GM12878 (cell line): Measurements from ENCODE around the gene DNAAF5. TPM values are rescaled to one million over a fixed set of nuclear protein-coding genes. Genes with fewer than 3 reads are reported as not detected.

Experiments
- ATAC-seq: fragments of 200-7000 bp; cut with Tn5 transposase; 3 replicates; pipeline ENCODE4 v1.9.1; 2020; ENCODE audit warnings: mild to moderate bottlenecking, moderate library complexity
- BruUV-seq: library from RNA; stranded (reverse); fragments of 400-500 nt; replicated peaks from 2 replicates; lab custom pipeline; 2021; lab: Mats Ljungman, UMichigan
- CTCF ChIA-PET: fragments of 300-600 bp; sonication (Branson Sonifier 250); formaldehyde crosslinking; extraction: SDS; loops from one replicate; lab custom pipeline; 2021; ENCODE audit warnings: inconsistent platforms; lab: Yijun Ruan, JAX
- POLR2A ChIA-PET: fragments of 350-600 bp; formaldehyde crosslinking; extraction: SDS; loops from one replicate; lab custom pipeline; 2021; ENCODE audit warnings: inconsistent platforms; lab: Charles Lee
- RAD21 ChIA-PET: fragments of 300-600 bp; sonication (Branson Sonifier 250); formaldehyde crosslinking; loops from one replicate; lab custom pipeline; 2023; ENCODE audit warnings: antibody characterized with exemption; ENCODE audit not compliant: unreplicated experiment; lab: Charles Lee
- SMC1A ChIA-PET: fragments of 300-600 bp; sonication (Branson Sonifier 250); formaldehyde crosslinking; loops from one replicate; lab custom pipeline; 2023; ENCODE audit not compliant: unreplicated experiment, uncharacterized antibody; lab: Charles Lee
- DNase-seq: peaks from one replicate; pipeline ENCODE4 v3.0.0-alpha.2; 2011; ENCODE audit warnings: low read depth, low spot score
- FAIRE-seq: peaks from 3 replicates; lab custom pipeline; 2011; peaks lifted over from hg19 to GRCh38; lab: Jason Lieb, UNC
- H2AFZ ChIP-seq: 2 replicates; pipeline ENCODE4 v1.6.0; 2011; ENCODE audit warnings: low read depth, low read length, control low read depth; ENCODE audit not compliant: control insufficient read depth
- H3K27ac ChIP-seq: 2 replicates; pipeline ENCODE4 v1.5.1; 2011; ENCODE audit warnings: control low read depth; ENCODE audit not compliant: control insufficient read depth, insufficient read depth
- H3K27me3 ChIP-seq, 2 experiments: replicated peaks in 1 of 2; 2 replicates each; pipeline versions ENCODE4 v1.6.0 to v1.6.1; 2011; ENCODE audit warnings: low read length in 1 of 2; ENCODE audit not compliant: control insufficient read depth in 2 of 2, insufficient read depth in 2 of 2
- H3K36me3 ChIP-seq, 2 experiments: 2 replicates each; pipeline ENCODE4 v1.5.1; 2011; ENCODE audit warnings: low read length in 1 of 2; ENCODE audit not compliant: control insufficient read depth in 2 of 2, insufficient read depth in 2 of 2
- H3K4me1 ChIP-seq: 2 replicates; pipeline ENCODE4 v1.6.1; 2011; ENCODE audit warnings: mild to moderate bottlenecking, low read length, moderate library complexity, mixed read lengths; ENCODE audit not compliant: control insufficient read depth, insufficient read depth
- H3K4me2 ChIP-seq: 2 replicates; pipeline ENCODE4 v1.6.0; 2011; ENCODE audit warnings: control low read depth; ENCODE audit not compliant: control insufficient read depth, insufficient read depth
- H3K4me3 ChIP-seq: fragments of 200-600 bp; sonication (generic); 2 replicates; pipeline ENCODE4 v1.5.1; 2016
- H3K79me2 ChIP-seq: 2 replicates; pipeline ENCODE4 v1.6.0; 2011; ENCODE audit warnings: low read length; ENCODE audit not compliant: control insufficient read depth, insufficient read depth
- H3K9ac ChIP-seq: 2 replicates; pipeline ENCODE4 v1.8.0; 2011; ENCODE audit warnings: low read length, control low read depth, mixed read lengths; ENCODE audit not compliant: control insufficient read depth, insufficient read depth
- H3K9me3 ChIP-seq: replicated peaks from 3 replicates; pipeline ENCODE4 v1.5.1; 2011; ENCODE audit warnings: mild to moderate bottlenecking, low read length; ENCODE audit not compliant: control insufficient read depth, insufficient read depth
- H4K20me1 ChIP-seq: 2 replicates; pipeline ENCODE4 v1.6.0; 2011; ENCODE audit not compliant: control insufficient read depth, insufficient read depth
- BACH1 ChIP-seq: fragments of 450-650 bp; IDR thresholded peaks from 2 replicates; pipeline ENCODE4 v1.6.1; 2017; ENCODE audit warnings: mild to moderate bottlenecking, borderline replicate concordance
- BHLHE40 ChIP-seq, 2 experiments: fragments of 450-650 bp in 1 of 2; IDR thresholded peaks; 2 replicates each; pipeline ENCODE4 v1.6.1; 2011 to 2017; ENCODE audit warnings: low read depth in 2 of 2, borderline replicate concordance in 1 of 2, improper control_type of control experiment in 1 of 2, low read length in 1 of 2, mild to moderate bottlenecking in 1 of 2
- FOS ChIP-seq: IDR thresholded peaks from 3 replicates; pipeline ENCODE4 v1.6.1; 2011; ENCODE audit warnings: borderline replicate concordance; ENCODE audit not compliant: insufficient read length; ENCODE audit errors: extremely low read depth
- GATAD2B ChIP-seq: fragments of 450-650 bp; conservative IDR thresholded peaks from 2 replicates; pipeline ENCODE4 v1.6.1; 2017; ENCODE audit warnings: low read depth, mild to moderate bottlenecking, moderate library complexity
- MEF2B ChIP-seq: fragments of 450-650 bp; IDR thresholded peaks from 2 replicates; pipeline ENCODE4 v1.6.1; 2018; ENCODE audit warnings: mild to moderate bottlenecking, moderate library complexity; ENCODE audit not compliant: partially characterized antibody, poor library complexity, severe bottlenecking
- POLR2AphosphoS2 ChIP-seq: IDR thresholded peaks from 2 replicates; pipeline ENCODE4 v1.6.1; 2011; ENCODE audit warnings: low read depth, mild to moderate bottlenecking, low read length, improper control_type of control experiment, moderate library complexity
- POLR2AphosphoS5 ChIP-seq: IDR thresholded peaks from 2 replicates; pipeline ENCODE4 v1.6.1; 2011; ENCODE audit warnings: mild to moderate bottlenecking, low read length, inconsistent platforms
- RFX5 ChIP-seq: IDR thresholded peaks from 2 replicates; pipeline ENCODE4 v1.6.1; 2011; ENCODE audit warnings: low read depth, low read length, improper control_type of control experiment
- SRF ChIP-seq, 2 experiments: IDR thresholded peaks; 2 replicates each; pipeline ENCODE4 v1.6.1; 2011; ENCODE audit warnings: low read depth in 2 of 2, low read length in 2 of 2, mild to moderate bottlenecking in 1 of 2, moderate library complexity in 1 of 2
- TCF3 ChIP-seq: IDR thresholded peaks from 2 replicates; pipeline ENCODE4 v1.6.1; 2012; ENCODE audit warnings: low read depth, mild to moderate bottlenecking, low read length, borderline replicate concordance; ENCODE audit not compliant: insufficient read depth
- ZNF24 ChIP-seq: fragments of 450-650 bp; IDR thresholded peaks from 2 replicates; pipeline ENCODE4 v1.6.1; 2017; ENCODE audit warnings: antibody characterized with exemption, mild to moderate bottlenecking
- ZZZ3 ChIP-seq: IDR thresholded peaks from 2 replicates; pipeline ENCODE4 v1.6.1; 2011; ENCODE audit warnings: low read depth; ENCODE audit not compliant: control insufficient read depth, insufficient read length
- WGBS: methylation state at CpG from one replicate; pipeline ENCODE4 v1.1.6; 2016; ENCODE audit warnings: low lambda C conversion rate; ENCODE audit not compliant: insufficient replicate concordance, insufficient coverage; ENCODE audit errors: missing lambda C conversion rate; 5-methylcytosine and 5-hydroxymethylcytosine counted together
- in situ Hi-C: fragments of 300-500 bp; cut with MboI; formaldehyde crosslinking; loops from 9 replicates; pipeline ENCODE4 v1.14.3; 2018; ENCODE audit warnings: mixed read lengths
- intact Hi-C: fragments of 100-400 bp; cut with micrococcal nuclease; formaldehyde crosslinking; loops from one replicate; pipeline ENCODE4 v1.14.2; 2022; ENCODE audit not compliant: unreplicated experiment
- polyA plus RNA-seq, 11 experiments: library from polyadenylated mRNA; depleted of rRNA in 4 of 11; unstranded in 6 of 11; stranded (reverse) in 5 of 11; fragments of >200 nt; fragmentation: Nextera tagmentation in 4 of 11; fragmentation: Illumina TruSeq in 1 of 11; extraction: Ambion mirVana in 4 of 11; extraction: Trizol in 1 of 11; gene quantifications; 1 replicate in 1 of 11; 2 replicates in 10 of 11; pipeline versions ENCODE4 v1.2.1 to v1.2.3, GENCODE V29; 2011 to 2016; ENCODE audit warnings: inconsistent platforms in 2 of 11, missing spikeins in 2 of 11, low read depth in 1 of 11
- total RNA-seq, 4 experiments: library from RNA; depleted of rRNA in 3 of 4; stranded (reverse); fragments of >200 nt in 3 of 4; fragmentation: Illumina TruSeq in 1 of 4; extraction: Trizol in 1 of 4; gene quantifications; 2 replicates each; pipeline versions ENCODE4 v1.2.1 to v1.2.3, GENCODE V29; 2013 to 2021
- TF ChIP-seq, protein P1 (sequence below): IDR thresholded peaks from 2 replicates; pipeline ENCODE4 v1.6.1; 2011; ENCODE audit warnings: borderline replicate concordance, low read depth, mild to moderate bottlenecking, moderate library complexity, low read length; ENCODE audit not compliant: insufficient read depth, poor library complexity, severe bottlenecking
- TF ChIP-seq, protein P2 (sequence below): fragments of 450-650 bp; IDR thresholded peaks from 2 replicates; pipeline ENCODE4 v1.6.1; 2017; ENCODE audit warnings: low read depth, mild to moderate bottlenecking, moderate library complexity

The DNAAF5 gene
- total and polyA plus RNA-seq, 10 of the 15 experiments (the other 5 are each of a cell fraction or from before 2014, with no cell fraction given) = 1.8 to 38.3 (median 9.2) TPM

DNA sequence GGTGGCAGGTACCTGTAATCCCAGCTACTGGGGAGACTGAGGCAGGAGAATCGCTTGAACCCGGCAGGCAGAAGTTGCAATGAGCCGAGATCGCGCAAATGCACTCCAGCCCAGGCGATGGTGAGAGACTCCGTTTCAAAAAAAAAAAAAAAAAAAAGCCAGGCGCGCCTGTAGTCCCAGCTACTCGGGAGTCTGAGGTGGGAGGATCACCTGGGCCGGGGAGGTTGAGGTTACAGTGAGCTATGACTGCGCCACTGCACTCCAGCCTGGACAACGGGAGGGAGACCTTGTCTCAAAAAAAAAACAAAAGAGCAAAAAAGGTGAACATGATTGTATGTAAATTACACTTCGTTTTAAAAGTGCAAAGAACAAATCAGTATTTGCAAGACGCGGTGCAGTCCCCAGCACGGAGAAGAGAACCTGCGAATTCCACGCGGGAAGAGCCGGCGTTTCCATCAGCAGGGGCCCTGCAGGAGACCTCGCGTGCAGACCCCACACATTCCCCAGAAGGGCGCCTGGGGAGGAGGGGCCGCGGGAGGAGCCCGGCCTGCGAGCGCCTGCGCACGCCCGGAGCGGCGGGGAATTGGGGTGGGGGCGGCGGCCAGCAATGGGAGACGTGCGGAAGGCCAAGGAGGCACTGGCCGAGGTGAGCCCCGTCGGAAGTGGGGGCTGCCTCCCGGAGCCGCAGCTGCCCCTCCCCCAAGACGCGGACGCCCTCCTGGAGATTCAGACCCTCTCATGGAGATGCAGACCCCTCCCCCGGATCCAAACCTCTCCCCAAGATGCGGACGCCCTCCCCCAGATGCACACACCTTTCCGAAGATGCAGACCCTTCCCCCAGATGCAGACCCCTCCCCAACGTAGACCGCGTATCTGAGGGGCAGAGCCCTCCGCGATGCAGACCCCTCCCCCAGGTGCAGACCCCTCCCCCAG lies 89.1 kb downstream of the DNAAF5 start (continued):
- TF ChIP-seq SRF (IDR thresholded peaks at IDR 0.05; ENCODE audit: low read depth in 2 of 2, low read length in 2 of 2) (no peak), ZNF24 (no peak), MEF2B (peak; percentile 50), GATAD2B (peak; percentile 45; the same call in 1 of the 2 replicates), BHLHE40 (IDR thresholded peaks at IDR 0.05; ENCODE audit: borderline replicate concordance in 1 of 2, low read depth in 2 of 2, low read length in 1 of 2) (peak in 1 of 2 experiments; percentile 26; a peak in 1 of 4 replicates), TCF3 (no peak)
- TF ChIP-seq, all 136 proteins: peak for 6

DNA sequence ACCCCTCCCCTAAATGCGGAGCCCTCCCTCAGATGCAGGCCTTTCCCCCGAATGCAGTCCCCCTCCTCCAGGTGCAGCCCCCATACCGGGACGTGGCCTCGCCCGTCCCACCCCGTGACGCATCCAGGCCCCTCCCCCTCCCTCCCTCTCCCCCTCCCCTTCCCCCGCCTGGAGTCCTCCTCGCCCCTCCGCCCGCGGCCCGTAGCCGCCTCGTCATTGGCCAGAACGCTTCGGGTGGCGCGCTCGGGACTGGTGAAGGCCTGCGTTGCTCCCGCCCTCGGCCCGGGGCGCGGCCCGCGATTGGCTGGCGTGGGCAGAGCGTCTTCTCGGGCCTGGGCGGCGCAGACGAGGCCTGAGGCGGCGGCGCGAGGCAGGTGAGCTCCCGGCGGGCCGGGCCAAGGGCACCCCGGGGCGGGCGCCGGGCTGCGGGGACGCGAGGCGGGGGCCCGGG lies 89.8 kb downstream of the DNAAF5 start:
- FAIRE-seq (no peak), ATAC-seq (peak; percentile 94), DNase-seq (peak; percentile 84)
- Histone ChIP-seq H3K27ac (no peak overlapping the region; the same call in 1 of the 2 replicates), H3K9ac (no peak overlapping the region), H3K27me3 (no peaks in the 10 kb centered on the region), H3K79me2 (peaks cover 40% of the 10 kb centered on the region), H3K4me3 (peak overlapping the region; percentile 57; the same call in 1 of the 2 replicates), H3K4me2 (no peak overlapping the region), H3K36me3 (no peaks in the 10 kb centered on the region), H3K9me3 (no peaks in the 10 kb centered on the region), H3K4me1 (peaks cover 24% of the 10 kb centered on the region), H2AFZ (no peak overlapping the region), H4K20me1 (no peaks in the 10 kb centered on the region)
- BruUV-seq = no TSS peak
- intact Hi-C loops (loop anchor here (5.0 kb wide), 1 partner anchor 56 kb away; no protein-coding TSS in a partner anchor), in situ Hi-C loops (no loop called here)
- 2% methylated on average over 16 of the region's 51 CpGs for WGBS
- RAD21 ChIA-PET = interaction anchor here (1.8 to 2.5 kb wide), 2 partner anchors 16 to 57 kb away, joined by 7 to 14 read pairs; partner anchors contain the start of gene SUN1
- SMC1A ChIA-PET = interaction anchor here (2.1 kb wide), 1 partner anchor 16 kb away, joined by 11 read pairs; the partner anchor contains the start of gene SUN1
- CTCF ChIA-PET = interaction anchor here (2.0 kb wide), 2 partner anchors 15 to 23 kb away, joined by 8 to 9 read pairs; no protein-coding TSS in a partner anchor
- POLR2A ChIA-PET = interaction anchor here (0.6 to 5.0 kb wide), 3 partner anchors 14 to 323 kb away, joined by 4 to 34 read pairs (median 5); partner anchors contain the start of gene SUN1
- TF ChIP-seq, protein P1, sequence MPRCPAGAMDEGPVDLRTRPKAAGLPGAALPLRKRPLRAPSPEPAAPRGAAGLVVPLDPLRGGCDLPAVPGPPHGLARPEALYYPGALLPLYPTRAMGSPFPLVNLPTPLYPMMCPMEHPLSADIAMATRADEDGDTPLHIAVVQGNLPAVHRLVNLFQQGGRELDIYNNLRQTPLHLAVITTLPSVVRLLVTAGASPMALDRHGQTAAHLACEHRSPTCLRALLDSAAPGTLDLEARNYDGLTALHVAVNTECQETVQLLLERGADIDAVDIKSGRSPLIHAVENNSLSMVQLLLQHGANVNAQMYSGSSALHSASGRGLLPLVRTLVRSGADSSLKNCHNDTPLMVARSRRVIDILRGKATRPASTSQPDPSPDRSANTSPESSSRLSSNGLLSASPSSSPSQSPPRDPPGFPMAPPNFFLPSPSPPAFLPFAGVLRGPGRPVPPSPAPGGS = no peak
- TF ChIP-seq BHLHE40 (IDR thresholded peaks at IDR 0.05; ENCODE audit: borderline replicate concordance in 1 of 2, low read depth in 2 of 2, low read length in 1 of 2) (peak; percentile 10 to 67; a peak in 1 of 4 replicates), POLR2AphosphoS2 (no peak), BACH1 (peak; percentile 8; the same call in 1 of the 2 replicates), ZZZ3 (no peak), POLR2AphosphoS5 (peak; percentile 49; the same call in 1 of the 2 replicates), FOS (peak; percentile 50), RFX5 (0 out of 2 replicates have a peak, but pooled peaks have one; percentile 41)
- TF ChIP-seq, protein P2, sequence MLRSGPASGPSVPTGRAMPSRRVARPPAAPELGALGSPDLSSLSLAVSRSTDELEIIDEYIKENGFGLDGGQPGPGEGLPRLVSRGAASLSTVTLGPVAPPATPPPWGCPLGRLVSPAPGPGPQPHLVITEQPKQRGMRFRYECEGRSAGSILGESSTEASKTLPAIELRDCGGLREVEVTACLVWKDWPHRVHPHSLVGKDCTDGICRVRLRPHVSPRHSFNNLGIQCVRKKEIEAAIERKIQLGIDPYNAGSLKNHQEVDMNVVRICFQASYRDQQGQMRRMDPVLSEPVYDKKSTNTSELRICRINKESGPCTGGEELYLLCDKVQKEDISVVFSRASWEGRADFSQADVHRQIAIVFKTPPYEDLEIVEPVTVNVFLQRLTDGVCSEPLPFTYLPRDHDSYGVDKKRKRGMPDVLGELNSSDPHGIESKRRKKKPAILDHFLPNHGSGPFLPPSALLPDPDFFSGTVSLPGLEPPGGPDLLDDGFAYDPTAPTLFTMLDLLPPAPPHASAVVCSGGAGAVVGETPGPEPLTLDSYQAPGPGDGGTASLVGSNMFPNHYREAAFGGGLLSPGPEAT = no peak
